ENCODE data around the gene GPR135. TPM values are rescaled to one million over a fixed set of nuclear protein-coding genes. Genes with fewer than 3 reads are reported as not detected.

Gene GPR135
- total RNA-seq, 4 donors from 2014 or later, result 1.5 to 7.4 (median 5.2) TPM; not detected in 1

GRCh38 chr14:59510001-59510400 is 44.8 kb upstream of the GPR135 start:
- Histone ChIP-seq H3K4me3 (no peak overlapping the region), H3K27ac (no peak overlapping the region), H3K9me3 (no peaks in the 10 kb centered on the region), H3K36me3 (no peaks in the 10 kb centered on the region), H3K4me1 (peaks cover 0 to 15% (median 4%) of the 10 kb centered on the region in 4 donors), H3K27me3 (no peaks in the 10 kb centered on the region)
- intact Hi-C loops (cut with DNase I; ENCODE audit: low total_unique reads), result no loop called here
- TF ChIP-seq POLR2A (IDR thresholded peaks at IDR 0.05), result no peak
- no peak for TF ChIP-seq POLR2AphosphoS5 (IDR thresholded peaks at IDR 0.05)
- no peak for TF ChIP-seq EP300 (IDR thresholded peaks at IDR 0.05; ENCODE audit: low read depth)
- no peak for DNase-seq
- in situ Hi-C loops (cut with MboI; ENCODE audit: low pct_ligation_motif_present in 1 of 4, low pct_unique_long_range_greater_than_20kb in 1 of 4, low sequenced_read_pairs in 3 of 4), result no loop called here
- 67 to 91% methylated on average over 2 of the region's 2 CpGs for WGBS, 2 donors (ENCODE audit: low coverage in 1 of 2)

- Histone ChIP-seq H3K27me3 (no peaks in the 10 kb centered on the region), H3K9me3 (no peaks in the 10 kb centered on the region), H3K4me1 (peaks cover 0 to 15% (median 4%) of the 10 kb centered on the region in 4 donors), H3K36me3 (no peaks in the 10 kb centered on the region), H3K4me3 (no peak overlapping the region), H3K27ac (no peak overlapping the region)
- DNase-seq, result no peak
- in situ Hi-C loops (cut with MboI; ENCODE audit: low pct_ligation_motif_present in 1 of 4, low pct_unique_long_range_greater_than_20kb in 1 of 4, low sequenced_read_pairs in 3 of 4) (loop anchor here in 1 of 4 donors (10.0 kb wide), 1 partner anchor 66 kb away; the partner anchor contains the start of gene CCDC175), intact Hi-C loops (cut with DNase I; ENCODE audit: low total_unique reads) (no loop called here)
- whole genome bisulfite sequencing, 2 donors (ENCODE audit: low coverage in 1 of 2), result 72 to 82% methylated on average over 2 to 3 of the region's 3 CpGs
- TF ChIP-seq CTCF (IDR thresholded peaks at IDR 0.05) (no peak), POLR2A (IDR thresholded peaks at IDR 0.05) (no peak), EP300 (IDR thresholded peaks at IDR 0.05; ENCODE audit: low read depth) (no peak), POLR2AphosphoS5 (IDR thresholded peaks at IDR 0.05) (no peak)
Observed at GRCh38 chr14:59509101-59509500, 43.9 kb upstream of the GPR135 start.

- Histone ChIP-seq H3K9me3 (no peaks in the 10 kb centered on the region), H3K27me3 (no peaks in the 10 kb centered on the region), H3K27ac (no peak overlapping the region), H3K4me3 (no peak overlapping the region), H3K36me3 (no peaks in the 10 kb centered on the region), H3K4me1 (peaks cover 0 to 15% (median 4%) of the 10 kb centered on the region in 4 donors)
- in situ Hi-C loops (cut with MboI; ENCODE audit: low pct_ligation_motif_present in 1 of 4, low pct_unique_long_range_greater_than_20kb in 1 of 4, low sequenced_read_pairs in 3 of 4) (loop anchor here in 1 of 4 donors (10.0 kb wide), 1 partner anchor 67 kb away; the partner anchor contains the start of gene CCDC175), intact Hi-C loops (cut with DNase I; ENCODE audit: low total_unique reads) (no loop called here)
- TF ChIP-seq CTCF (IDR thresholded peaks at IDR 0.05), result no peak
- DNase-seq, result no peak
- WGBS, 2 donors (ENCODE audit: low coverage in 1 of 2), result 96% methylated on average over 3 of the region's 3 CpGs; no CpG with 5 or more reads in 1 of the 2 donors
Observed at GRCh38 chr14:59507752-59508103, 42.5 kb upstream of the GPR135 start.

- Histone ChIP-seq H3K27me3 (no peaks in the 10 kb centered on the region), H3K4me3 (no peak overlapping the region), H3K9me3 (no peaks in the 10 kb centered on the region), H3K27ac (no peak overlapping the region), H3K36me3 (no peaks in the 10 kb centered on the region), H3K4me1 (peaks cover 0 to 14% (median 4%) of the 10 kb centered on the region in 4 donors)
- TF ChIP-seq POLR2AphosphoS5 (IDR thresholded peaks at IDR 0.05) (no peak), CTCF (IDR thresholded peaks at IDR 0.05) (peak; percentile 70 to 91 (median 87))
- intact Hi-C loops (cut with DNase I; ENCODE audit: low total_unique reads), result no loop called here
- in situ Hi-C loops (cut with MboI; ENCODE audit: low pct_ligation_motif_present in 1 of 4, low pct_unique_long_range_greater_than_20kb in 1 of 4, low sequenced_read_pairs in 3 of 4), result loop anchor here in 1 of 4 donors (10.0 kb wide), 1 partner anchor 68 kb away; the partner anchor contains the start of gene CCDC175
- DNase-seq, result peak; percentile 83
Observed at GRCh38 chr14:59507063-59507751, 42.0 kb upstream of the GPR135 start.
